CD4-positive, CD25-positive, alpha-beta regulatory T cell (primary cell): ENCODE results near the gene FBXO24. TPM values are rescaled to one million over a fixed set of nuclear protein-coding genes. Genes with fewer than 3 reads are reported as not detected.

Source experiments
- ATAC-seq, 2 donors: fragments of 150-1000 bp; cut with Tn5 transposase; one replicate each; pipeline ENCODE4 v1.10.0; 2021; ENCODE audit warnings: low read depth in 2 of 2, moderate number of reproducible peaks in 2 of 2, moderate library complexity in 1 of 2
- DNase-seq, 3 donors: peaks; one replicate each; pipeline versions ENCODE4 v3.0.0 to v3.0.0-alpha.2; 2012 to 2022; ENCODE audit warnings: mixed read lengths in 1 of 3
- H3K27ac ChIP-seq: one replicate; pipeline ENCODE4 v1.7.0; 2013; ENCODE audit warnings: mild to moderate bottlenecking, low read length; ENCODE audit not compliant: insufficient read depth, poor library complexity, severe bottlenecking
- H3K27me3 ChIP-seq: one replicate; pipeline ENCODE4 v1.7.0; 2013; ENCODE audit warnings: low read length; ENCODE audit not compliant: control insufficient read depth, insufficient read depth
- H3K36me3 ChIP-seq: one replicate; pipeline ENCODE4 v1.7.0; 2013; ENCODE audit warnings: mild to moderate bottlenecking, low read length, moderate library complexity; ENCODE audit not compliant: control insufficient read depth, insufficient read depth
- H3K4me1 ChIP-seq: 2 replicates; pipeline ENCODE4 v1.7.0; 2013; ENCODE audit warnings: mild to moderate bottlenecking, low read length; ENCODE audit not compliant: insufficient read depth, control insufficient read depth, poor library complexity, severe bottlenecking
- H3K4me3 ChIP-seq: one replicate; pipeline ENCODE4 v1.7.0; 2013; ENCODE audit warnings: low read depth, mild to moderate bottlenecking, low read length, moderate library complexity
- H3K9me3 ChIP-seq, 2 experiments: 1 replicate in 1 of 2; 2 replicates in 1 of 2; pipeline ENCODE4 v1.7.0; 2013; ENCODE audit warnings: low read length in 2 of 2, mild to moderate bottlenecking in 1 of 2, moderate library complexity in 1 of 2; ENCODE audit not compliant: control insufficient read depth in 2 of 2
- H3K27ac Mint-ChIP-seq, 3 donors: one replicate each; pipeline ENCODE4 v1.8.0; 2020 to 2022; ENCODE audit warnings: mild to moderate bottlenecking in 3 of 3, mixed read lengths in 3 of 3, moderate library complexity in 2 of 3
- H3K27me3 Mint-ChIP-seq: one replicate; pipeline ENCODE4 v1.8.0; 2022; ENCODE audit warnings: mild to moderate bottlenecking, mixed read lengths
- H3K36me3 Mint-ChIP-seq: one replicate; pipeline ENCODE4 v1.8.0; 2020; ENCODE audit warnings: mixed read lengths
- H3K4me1 Mint-ChIP-seq, 4 donors: one replicate each; pipeline ENCODE4 v1.8.0; 2020 to 2022; ENCODE audit warnings: mixed read lengths in 4 of 4, mild to moderate bottlenecking in 1 of 4
- H3K4me3 Mint-ChIP-seq, 4 donors: one replicate each; pipeline ENCODE4 v1.8.0; 2020 to 2022; ENCODE audit warnings: mild to moderate bottlenecking in 4 of 4, mixed read lengths in 4 of 4, moderate library complexity in 3 of 4
- H3K9me3 Mint-ChIP-seq, 7 donors: one replicate each; pipeline ENCODE4 v1.8.0; 2020 to 2022; ENCODE audit warnings: mixed read lengths in 7 of 7, mild to moderate bottlenecking in 3 of 7, moderate library complexity in 2 of 7
- polyA plus RNA-seq, 4 donors: library from polyadenylated mRNA; unstranded; fragments of 300-500 nt; fragmentation: Illumina TruSeq; gene quantifications; one replicate each; pipeline ENCODE4 v1.2.3, GENCODE V29; 2021
- total RNA-seq: library from RNA; stranded (reverse); gene quantifications from one replicate; pipeline ENCODE4 v1.2.3, GENCODE V29; 2022

FBXO24 gene
- total and polyA plus RNA-seq, 5 donors from 2014 or later: 0.21 to 0.26 (median 0.22) TPM; not detected in 2

- peak overlapping the region; percentile 54 for H3K4me3 ChIP-seq
- H3K9me3 Mint-ChIP-seq: no peaks in the 10 kb centered on the region
- peaks cover 7% of the 10 kb centered on the region for H3K36me3 Mint-ChIP-seq
- H3K4me1 Mint-ChIP-seq: peaks cover 10 to 30% (median 18%) of the 10 kb centered on the region in 4 donors
- peak overlapping the region in 2 of 3 donors; percentile 78 to 99 for H3K27ac Mint-ChIP-seq
- H3K36me3 ChIP-seq: no peaks in the 10 kb centered on the region
- ATAC-seq (no peak), DNase-seq (peak in 2 of 3 donors; percentile 32 to 46)
- no peaks in the 10 kb centered on the region for H3K9me3 ChIP-seq
- peak overlapping the region; percentile 87 to 96 (median 91) for H3K4me3 Mint-ChIP-seq
- H3K27me3 ChIP-seq: no peaks in the 10 kb centered on the region
- H3K27me3 Mint-ChIP-seq: peaks cover 9% of the 10 kb centered on the region
- peaks cover 23% of the 10 kb centered on the region for H3K4me1 ChIP-seq
- peak overlapping the region; percentile 95 for H3K27ac ChIP-seq
These were observed 26.7 kb downstream of the FBXO24 start for GRCh38 chr7:100612730-100613390.

DNA sequence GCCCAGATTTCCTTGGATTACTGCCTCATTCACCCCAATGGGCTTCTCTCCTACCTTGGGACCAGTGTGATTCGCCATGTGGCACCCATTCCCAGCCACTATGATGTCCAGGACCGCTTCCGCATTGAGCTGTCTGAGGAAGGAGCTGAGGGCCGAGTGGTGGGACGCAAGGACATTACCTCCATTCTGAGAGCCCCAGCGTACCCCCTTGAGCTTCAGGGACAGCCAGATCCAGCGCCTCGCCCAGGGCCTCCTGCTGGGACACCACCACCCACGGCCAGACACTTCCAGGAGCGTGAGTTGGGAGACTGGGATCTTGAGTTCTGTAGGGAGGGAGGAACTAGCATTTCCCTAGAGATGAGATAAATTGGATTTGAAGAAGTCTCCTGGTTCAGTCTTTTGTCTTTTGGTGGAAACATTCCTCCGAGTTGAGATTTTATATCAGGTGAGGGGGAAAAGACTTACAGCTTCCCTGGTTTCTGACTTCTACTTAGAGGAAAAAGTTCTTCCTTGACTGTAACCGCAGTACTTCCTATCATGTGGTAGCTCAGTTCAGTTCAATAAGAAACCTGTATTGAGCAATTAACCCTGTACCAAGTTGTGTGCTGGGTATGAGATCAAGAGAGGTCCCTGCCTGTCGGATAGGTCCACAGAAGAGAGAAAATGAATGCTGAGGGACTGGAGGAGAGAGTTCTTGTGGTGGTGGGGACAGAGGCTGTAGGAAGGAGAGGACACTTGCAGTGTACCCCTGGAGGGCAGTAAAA is 27.5 kb downstream of the FBXO24 start:
- ATAC-seq (no peak), DNase-seq (no peak)
- Mint-ChIP-seq H3K4me3 (peak overlapping the region; percentile 87 to 92 (median 90)), H3K27ac (peak overlapping the region; percentile 17 to 78 (median 65)), H3K4me1 (peaks cover 10 to 30% (median 18%) of the 10 kb centered on the region in 4 donors), H3K9me3 (no peaks in the 10 kb centered on the region), H3K27me3 (peaks cover 4% of the 10 kb centered on the region), H3K36me3 (peaks cover 7% of the 10 kb centered on the region)
- Histone ChIP-seq H3K4me3 (peak overlapping the region; percentile 62), H3K4me1 (peaks cover 23% of the 10 kb centered on the region), H3K27me3 (no peaks in the 10 kb centered on the region), H3K27ac (no peak overlapping the region), H3K36me3 (no peaks in the 10 kb centered on the region), H3K9me3 (no peaks in the 10 kb centered on the region)

DNA sequence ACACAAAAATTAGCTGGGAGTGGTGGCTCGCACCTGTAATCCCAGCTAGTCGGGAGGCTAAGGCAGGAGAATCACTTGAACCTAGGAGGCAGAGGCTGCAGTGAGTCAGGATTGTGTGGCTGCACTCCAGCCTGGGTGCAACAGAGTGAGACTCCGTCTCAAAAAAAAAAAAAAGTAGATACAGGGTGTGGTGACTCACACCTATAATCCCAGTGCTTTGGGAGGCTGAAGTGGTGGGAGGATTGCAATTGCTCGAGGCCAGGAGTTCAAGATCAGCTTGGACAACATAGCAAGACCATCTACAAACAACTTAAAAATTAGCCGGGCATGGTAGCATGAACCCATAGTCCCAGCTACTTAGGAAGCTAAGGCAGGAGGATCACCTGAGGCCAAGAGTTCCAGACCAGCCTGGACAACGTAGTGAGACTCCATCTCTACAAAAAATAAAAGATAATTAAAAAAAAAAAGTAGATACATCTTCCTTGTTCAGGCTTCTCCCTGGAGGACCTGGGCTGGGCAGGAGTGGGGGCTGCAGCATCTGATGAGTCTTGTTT is 28.3 kb downstream of the FBXO24 start:
- Mint-ChIP-seq H3K27me3 (peaks cover 4% of the 10 kb centered on the region), H3K9me3 (no peaks in the 10 kb centered on the region), H3K4me1 (peaks cover 10 to 30% (median 18%) of the 10 kb centered on the region in 4 donors), H3K27ac (peak overlapping the region in 2 of 3 donors; percentile 48 to 65), H3K36me3 (peaks cover 7% of the 10 kb centered on the region), H3K4me3 (peak overlapping the region in 2 of 4 donors; percentile 90 to 91)
- Histone ChIP-seq H3K36me3 (no peaks in the 10 kb centered on the region), H3K4me3 (no peak overlapping the region), H3K4me1 (peaks cover 23% of the 10 kb centered on the region), H3K27me3 (no peaks in the 10 kb centered on the region), H3K27ac (no peak overlapping the region), H3K9me3 (no peaks in the 10 kb centered on the region)
- ATAC-seq (no peak), DNase-seq (no peak)

DNA sequence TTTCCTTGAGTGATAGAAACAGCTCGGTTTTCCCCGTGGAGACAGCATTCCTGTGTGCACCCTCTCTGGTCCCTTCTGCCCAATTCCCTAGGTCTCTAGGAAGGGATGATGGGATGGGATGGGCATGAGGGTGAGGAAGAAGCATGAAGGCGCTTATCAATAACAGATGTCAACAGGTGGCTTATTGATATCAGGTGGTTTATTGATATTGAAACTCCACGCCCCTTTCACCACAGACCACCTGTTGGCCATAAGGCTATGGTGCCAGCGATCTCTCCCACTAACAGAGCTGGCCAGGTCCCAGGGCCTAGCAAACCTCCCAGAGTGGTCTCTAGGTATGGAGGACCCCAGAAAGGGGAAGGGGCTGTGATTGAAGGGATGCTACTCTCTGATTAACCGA is 34.1 kb downstream of the FBXO24 start:
- Mint-ChIP-seq H3K27ac (peak overlapping the region in 1 of 3 donors; percentile 1), H3K4me3 (no peak overlapping the region), H3K9me3 (no peaks in the 10 kb centered on the region), H3K27me3 (no peaks in the 10 kb centered on the region), H3K4me1 (peaks cover 0 to 10% (median 6%) of the 10 kb centered on the region in 4 donors), H3K36me3 (peaks cover 13% of the 10 kb centered on the region)
- H3K27me3 ChIP-seq: no peaks in the 10 kb centered on the region
- DNase-seq: no peak
- H3K27ac ChIP-seq: no peak overlapping the region
- ATAC-seq: no peak
- no peaks in the 10 kb centered on the region for H3K36me3 ChIP-seq
- no peaks in the 10 kb centered on the region for H3K9me3 ChIP-seq
- H3K4me1 ChIP-seq: no peaks in the 10 kb centered on the region
- no peak overlapping the region for H3K4me3 ChIP-seq

DNA sequence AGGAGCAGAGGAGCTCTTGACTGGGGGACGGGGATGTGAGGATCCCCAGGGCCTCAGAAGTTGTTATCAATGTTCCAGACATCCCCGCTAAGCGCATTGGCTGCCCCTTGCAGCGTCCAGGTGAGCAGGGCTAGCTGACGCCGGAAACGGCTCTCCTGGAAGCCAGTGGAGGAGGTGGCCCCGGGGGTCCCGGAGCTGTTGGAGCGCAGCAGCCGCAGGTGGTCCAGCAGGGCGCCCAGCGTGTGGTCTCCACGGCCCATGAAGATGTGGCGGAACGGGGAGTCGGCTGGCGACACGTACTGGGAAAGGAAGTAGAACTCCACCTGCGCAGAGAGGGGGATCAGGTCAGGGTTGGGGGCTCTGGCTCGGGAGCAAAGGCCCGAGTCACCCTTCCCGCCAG is 34.7 kb downstream of the FBXO24 start:
- Histone ChIP-seq H3K4me3 (no peak overlapping the region), H3K4me1 (no peaks in the 10 kb centered on the region), H3K36me3 (no peaks in the 10 kb centered on the region), H3K9me3 (no peaks in the 10 kb centered on the region), H3K27me3 (no peaks in the 10 kb centered on the region), H3K27ac (no peak overlapping the region)
- DNase-seq: no peak
- no peak overlapping the region for H3K4me3 Mint-ChIP-seq
- no peak overlapping the region for H3K27ac Mint-ChIP-seq
- no peaks in the 10 kb centered on the region for H3K9me3 Mint-ChIP-seq
- H3K4me1 Mint-ChIP-seq: peaks cover 0 to 12% (median 7%) of the 10 kb centered on the region in 4 donors
- peaks cover 11% of the 10 kb centered on the region for H3K36me3 Mint-ChIP-seq
- no peaks in the 10 kb centered on the region for H3K27me3 Mint-ChIP-seq
- no peak for ATAC-seq

DNA sequence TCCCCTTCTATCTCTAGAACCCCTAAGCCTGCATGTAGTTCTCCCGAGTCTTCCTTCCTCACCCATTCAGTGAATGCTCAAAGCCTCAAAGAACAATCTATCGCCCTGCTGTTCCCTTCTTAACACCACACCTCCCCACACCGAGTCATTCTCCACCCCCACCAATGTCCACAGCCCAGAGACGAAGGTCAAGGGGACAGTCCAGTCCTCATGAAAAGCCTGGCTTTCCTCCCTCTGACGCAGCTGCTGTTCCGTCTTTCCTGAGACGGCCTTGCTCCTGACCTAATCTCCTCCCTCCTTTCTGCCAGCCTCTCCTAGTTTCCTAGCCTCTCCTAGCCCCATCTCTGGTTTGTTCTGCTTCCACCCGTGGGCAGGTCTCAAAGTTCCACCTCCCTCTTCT is 35.4 kb downstream of the FBXO24 start:
- H3K9me3 Mint-ChIP-seq: no peaks in the 10 kb centered on the region
- Histone ChIP-seq H3K36me3 (no peaks in the 10 kb centered on the region), H3K4me3 (no peak overlapping the region), H3K9me3 (no peaks in the 10 kb centered on the region), H3K27me3 (no peaks in the 10 kb centered on the region), H3K4me1 (peaks cover 4% of the 10 kb centered on the region), H3K27ac (no peak overlapping the region)
- ATAC-seq (no peak), DNase-seq (no peak)
- H3K4me3 Mint-ChIP-seq: peak overlapping the region in 1 of 4 donors; percentile 16
- peaks cover 0 to 20% (median 11%) of the 10 kb centered on the region in 4 donors for H3K4me1 Mint-ChIP-seq
- H3K27me3 Mint-ChIP-seq: no peaks in the 10 kb centered on the region
- peaks cover 11% of the 10 kb centered on the region for H3K36me3 Mint-ChIP-seq
- peak overlapping the region in 1 of 3 donors; percentile 71 for H3K27ac Mint-ChIP-seq

DNA sequence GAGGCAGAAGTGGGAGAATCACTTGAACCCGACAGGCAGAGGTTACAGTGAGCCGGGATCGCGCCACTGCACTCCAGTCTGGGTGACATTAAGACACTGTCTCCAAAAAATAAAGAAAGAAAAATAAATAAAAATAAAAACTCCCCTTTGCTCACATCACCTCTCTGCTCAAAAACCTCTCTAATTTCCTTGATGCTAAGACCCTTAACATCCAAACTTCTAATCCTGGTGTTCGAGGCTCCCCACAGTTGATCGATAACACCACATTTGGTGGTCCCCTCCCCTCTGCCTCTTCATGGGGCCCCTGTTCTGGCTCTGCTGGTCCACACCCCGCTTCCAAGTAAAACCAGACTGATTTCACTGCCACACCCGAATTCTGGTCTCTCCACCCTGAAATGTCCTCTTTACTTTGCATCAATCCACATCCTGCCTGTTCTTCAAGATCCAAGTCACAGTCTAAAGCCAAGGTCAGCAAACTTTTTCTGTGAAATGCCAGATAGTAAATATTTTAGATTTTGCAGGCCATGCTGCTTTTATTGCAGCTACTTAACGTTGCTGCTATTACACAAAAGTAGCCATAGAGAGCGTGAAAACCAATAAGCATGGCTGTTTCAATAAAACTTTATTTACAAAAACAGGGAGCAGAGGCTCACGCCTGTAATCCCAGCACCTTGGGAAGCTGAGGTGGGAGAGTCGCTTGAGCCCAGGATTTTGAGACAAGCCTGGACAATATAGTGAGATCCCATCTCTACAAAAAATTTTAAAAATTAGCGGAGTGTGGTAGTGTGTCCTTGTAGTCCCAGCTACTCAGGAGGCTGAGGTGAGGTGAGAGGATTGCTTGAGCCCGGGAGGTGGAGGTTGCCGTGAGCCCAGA is 38.1 kb downstream of the FBXO24 start:
- peak overlapping the region in 1 of 3 donors; percentile 16 for H3K27ac Mint-ChIP-seq
- peaks cover 12% of the 10 kb centered on the region for H3K4me1 ChIP-seq
- H3K27ac ChIP-seq: no peak overlapping the region
- H3K36me3 ChIP-seq: no peaks in the 10 kb centered on the region
- H3K9me3 ChIP-seq: no peaks in the 10 kb centered on the region
- peaks cover 11% of the 10 kb centered on the region for H3K36me3 Mint-ChIP-seq
- DNase-seq (peak in 1 of 3 donors; percentile 88), ATAC-seq (no peak)
- peaks cover 0 to 37% (median 12%) of the 10 kb centered on the region in 4 donors for H3K4me1 Mint-ChIP-seq
- no peaks in the 10 kb centered on the region for H3K27me3 Mint-ChIP-seq
- no peak overlapping the region for H3K4me3 Mint-ChIP-seq
- no peaks in the 10 kb centered on the region for H3K9me3 Mint-ChIP-seq
- no peaks in the 10 kb centered on the region for H3K27me3 ChIP-seq
- H3K4me3 ChIP-seq: no peak overlapping the region
